Coronary artery (tissue), 2 donors: ENCODE data around the gene THADA.

Source experiments
- DNase-seq: peaks from one replicate; pipeline ENCODE4 v3.0.0-alpha.2; 2017; ENCODE audit warnings: low spot score
- H3K27ac ChIP-seq, 2 donors: fragments of 200-600 bp; sonication (generic); one replicate each; pipeline ENCODE4 v1.5.1; 2016 to 2019
- H3K4me3 ChIP-seq: fragments of 200-600 bp; sonication (generic); 2 replicates; pipeline ENCODE4 v1.5.1; 2016; ENCODE audit warnings: mild to moderate bottlenecking, moderate library complexity
- CTCF ChIP-seq: fragments of 200-600 bp; sonication (generic); IDR thresholded peaks from one replicate; pipeline ENCODE4 v1.5.1; 2019; ENCODE audit warnings: antibody characterized with exemption

The THADA gene

GRCh38 chr2:43262951-43263350 lies 332.9 kb downstream of the THADA start:
- TF ChIP-seq CTCF, result no peak
- DNase-seq, result no peak

GRCh38 chr2:43262239-43262638 lies 333.6 kb downstream of the THADA start:
- H3K27ac ChIP-seq, result no peak overlapping the region
- TF ChIP-seq CTCF, result no peak
- no peak overlapping the region for H3K4me3 ChIP-seq
- no peak for DNase-seq

More at GRCh38 chr2:43262951-43263350, 332.9 kb downstream of the THADA start:
- H3K27ac ChIP-seq, result no peak overlapping the region
- H3K4me3 ChIP-seq, result no peak overlapping the region

GRCh38 chr2:43259512-43259911 lies 336.3 kb downstream of the THADA start:
- no peak for DNase-seq
- H3K27ac ChIP-seq, result no peak overlapping the region
- H3K4me3 ChIP-seq, result no peak overlapping the region
- TF ChIP-seq CTCF, result no peak

GRCh38 chr2:43258547-43259156 lies 337.2 kb downstream of the THADA start:
- no peak overlapping the region for H3K27ac ChIP-seq
- no peak for DNase-seq
- no peak for TF ChIP-seq CTCF

GRCh38 chr2:43255296-43255910 lies 340.4 kb downstream of the THADA start:
- no peak overlapping the region for H3K4me3 ChIP-seq
- TF ChIP-seq CTCF, result no peak
- no peak overlapping the region for H3K27ac ChIP-seq
- DNase-seq, result no peak

More at GRCh38 chr2:43258547-43259156, 337.2 kb downstream of the THADA start:
- no peak overlapping the region for H3K4me3 ChIP-seq

- Histone ChIP-seq H3K27ac (no peak overlapping the region), H3K4me3 (no peak overlapping the region)
- TF ChIP-seq CTCF, result no peak
- no peak for DNase-seq
These were observed 341.5 kb downstream of the THADA start for GRCh38 chr2:43254331-43254730.

GRCh38 chr2:43251171-43251731 lies 344.6 kb downstream of the THADA start:
- DNase-seq, result no peak
- H3K27ac ChIP-seq, result peak overlapping the region; percentile 79 to 93
- no peak overlapping the region for H3K4me3 ChIP-seq
- TF ChIP-seq CTCF, result no peak
